ENCODE measurements around the gene TECTA.

DNA sequence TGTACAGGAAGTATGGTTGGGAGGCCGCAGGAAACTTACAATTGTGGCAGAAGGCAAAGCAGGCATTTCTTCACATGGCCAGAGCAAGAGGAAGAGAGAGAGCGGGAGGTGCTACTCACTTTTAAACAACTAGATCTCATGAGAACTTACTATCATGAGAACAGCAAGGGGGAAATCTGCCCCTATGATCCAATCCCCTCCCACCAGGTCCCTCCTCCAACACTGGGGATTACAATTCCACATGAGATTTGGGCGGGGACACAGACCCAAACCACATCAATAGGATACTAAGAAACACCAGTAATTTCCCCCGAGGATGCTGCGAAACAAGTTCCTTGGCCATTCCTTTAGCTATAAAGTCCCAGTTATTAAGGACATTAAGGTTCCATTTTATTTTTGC is 97.4 kb downstream of the TECTA start:
- TF ChIP-seq, protein P1, sequence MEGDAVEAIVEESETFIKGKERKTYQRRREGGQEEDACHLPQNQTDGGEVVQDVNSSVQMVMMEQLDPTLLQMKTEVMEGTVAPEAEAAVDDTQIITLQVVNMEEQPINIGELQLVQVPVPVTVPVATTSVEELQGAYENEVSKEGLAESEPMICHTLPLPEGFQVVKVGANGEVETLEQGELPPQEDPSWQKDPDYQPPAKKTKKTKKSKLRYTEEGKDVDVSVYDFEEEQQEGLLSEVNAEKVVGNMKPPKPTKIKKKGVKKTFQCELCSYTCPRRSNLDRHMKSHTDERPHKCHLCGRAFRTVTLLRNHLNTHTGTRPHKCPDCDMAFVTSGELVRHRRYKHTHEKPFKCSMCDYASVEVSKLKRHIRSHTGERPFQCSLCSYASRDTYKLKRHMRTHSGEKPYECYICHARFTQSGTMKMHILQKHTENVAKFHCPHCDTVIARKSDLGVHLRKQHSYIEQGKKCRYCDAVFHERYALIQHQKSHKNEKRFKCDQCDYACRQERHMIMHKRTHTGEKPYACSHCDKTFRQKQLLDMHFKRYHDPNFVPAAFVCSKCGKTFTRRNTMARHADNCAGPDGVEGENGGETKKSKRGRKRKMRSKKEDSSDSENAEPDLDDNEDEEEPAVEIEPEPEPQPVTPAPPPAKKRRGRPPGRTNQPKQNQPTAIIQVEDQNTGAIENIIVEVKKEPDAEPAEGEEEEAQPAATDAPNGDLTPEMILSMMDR (IDR thresholded peaks at IDR 0.05) = no peak
- no peak for TF ChIP-seq SIN3A (IDR thresholded peaks at IDR 0.05; ENCODE audit: borderline replicate concordance, insufficient read depth, low read depth, low read length)
